Activated T-cell treated with anti-CD3 and anti-CD28 coated beads for 48 hours (primary cell): ENCODE measurements around the gene AP1AR.
"Not testable (repeated sequence)": the region's sequence is repeated elsewhere in the genome, so short reads cannot be mapped to it uniquely, and the experiment has no call there.

Experiments
- DNase-seq: peaks from one replicate; pipeline ENCODE4 v3.0.0-alpha.2; 2020; ENCODE audit warnings: low read depth

AP1AR gene

DNA sequence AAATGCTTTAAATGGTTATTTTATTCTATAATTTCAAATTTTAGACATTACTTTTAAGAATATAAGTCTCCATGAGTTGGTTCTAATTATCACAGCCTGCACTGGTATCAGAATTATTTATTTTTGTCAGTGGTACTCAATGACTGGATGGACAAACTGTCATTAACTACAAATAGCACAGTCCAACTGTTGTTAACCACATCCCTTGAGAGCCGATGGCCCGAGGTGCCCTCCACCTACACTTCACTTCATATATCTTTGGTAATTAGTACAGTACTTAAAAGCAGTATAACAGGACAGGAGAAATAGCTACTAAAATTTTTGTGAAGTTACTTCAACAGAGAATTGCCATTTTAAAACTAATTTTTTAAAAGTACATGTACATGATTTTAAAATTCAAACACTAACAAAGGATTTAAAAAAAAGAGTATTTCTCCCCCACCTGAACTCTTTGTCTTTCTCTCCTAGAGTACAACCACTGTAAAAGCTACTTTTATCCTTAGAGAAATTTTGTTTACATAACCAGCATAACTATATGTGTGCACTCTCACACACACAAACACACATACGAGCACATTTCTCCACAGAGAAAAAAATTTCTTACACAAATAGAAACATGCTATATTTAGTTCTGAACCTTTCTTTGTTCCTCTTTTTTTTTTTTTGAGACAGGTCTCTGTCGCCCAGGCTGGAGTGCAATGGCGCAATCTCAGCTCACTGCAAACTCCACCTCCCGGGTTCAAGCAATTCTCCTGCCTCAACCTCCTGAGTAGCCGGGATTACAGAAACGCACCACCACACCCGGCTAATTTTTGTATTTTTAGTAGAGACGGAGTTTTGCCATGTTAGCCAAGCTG, 47.7 kb downstream of the AP1AR start:
- DNase-seq: no peak

GRCh38 chr4:112279882-112280315, 48.3 kb downstream of the AP1AR start:
- no peak for DNase-seq

- no peak for DNase-seq
These were observed 48.9 kb downstream of the AP1AR start for GRCh38 chr4:112280386-112281056.

DNA sequence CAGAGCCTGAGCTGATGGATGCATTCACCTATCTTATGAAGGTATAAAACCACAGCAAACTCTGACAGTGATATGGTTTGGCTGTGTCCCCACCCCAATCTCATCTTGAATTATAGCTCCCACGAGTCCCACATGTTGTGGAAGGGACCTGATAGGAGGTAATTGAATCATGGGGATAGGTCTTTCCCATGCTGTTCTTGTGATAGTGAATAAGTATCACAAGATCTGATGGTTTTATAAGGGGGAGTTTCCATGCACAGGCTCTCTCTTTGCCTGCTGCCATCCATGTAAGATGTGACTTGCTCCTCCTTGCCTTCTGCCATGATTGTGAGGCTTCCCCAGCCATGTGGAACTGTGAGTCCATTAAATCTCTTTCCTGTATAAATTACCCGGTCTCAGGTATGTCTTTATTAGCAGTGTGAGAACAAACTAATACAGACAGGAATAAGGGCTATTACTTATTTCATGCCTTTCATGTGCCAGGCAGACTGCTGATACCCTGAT, 50.4 kb downstream of the AP1AR start:
- not testable (repeated sequence) for DNase-seq

GRCh38 chr4:112282860-112283667, 51.5 kb downstream of the AP1AR start:
- DNase-seq: no peak

DNA sequence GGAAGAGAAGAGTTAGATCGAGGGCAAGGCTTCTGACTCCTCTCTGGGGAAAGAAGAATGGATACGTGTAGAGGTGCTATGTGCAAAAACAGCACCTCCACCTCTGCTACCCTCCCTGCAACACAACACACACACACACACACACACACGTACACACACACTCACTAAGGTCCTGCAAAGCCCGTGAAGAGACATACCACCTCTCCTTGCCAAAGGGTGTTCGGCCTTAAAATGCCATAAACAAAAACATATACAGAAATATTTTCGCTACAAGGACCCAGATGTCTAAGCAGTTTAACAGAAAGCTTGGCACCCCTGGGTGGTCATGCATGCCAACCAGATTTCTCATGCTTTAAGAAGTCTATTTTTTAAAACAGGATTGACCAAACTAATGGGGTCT, 52.6 kb downstream of the AP1AR start:
- no peak for DNase-seq

DNA sequence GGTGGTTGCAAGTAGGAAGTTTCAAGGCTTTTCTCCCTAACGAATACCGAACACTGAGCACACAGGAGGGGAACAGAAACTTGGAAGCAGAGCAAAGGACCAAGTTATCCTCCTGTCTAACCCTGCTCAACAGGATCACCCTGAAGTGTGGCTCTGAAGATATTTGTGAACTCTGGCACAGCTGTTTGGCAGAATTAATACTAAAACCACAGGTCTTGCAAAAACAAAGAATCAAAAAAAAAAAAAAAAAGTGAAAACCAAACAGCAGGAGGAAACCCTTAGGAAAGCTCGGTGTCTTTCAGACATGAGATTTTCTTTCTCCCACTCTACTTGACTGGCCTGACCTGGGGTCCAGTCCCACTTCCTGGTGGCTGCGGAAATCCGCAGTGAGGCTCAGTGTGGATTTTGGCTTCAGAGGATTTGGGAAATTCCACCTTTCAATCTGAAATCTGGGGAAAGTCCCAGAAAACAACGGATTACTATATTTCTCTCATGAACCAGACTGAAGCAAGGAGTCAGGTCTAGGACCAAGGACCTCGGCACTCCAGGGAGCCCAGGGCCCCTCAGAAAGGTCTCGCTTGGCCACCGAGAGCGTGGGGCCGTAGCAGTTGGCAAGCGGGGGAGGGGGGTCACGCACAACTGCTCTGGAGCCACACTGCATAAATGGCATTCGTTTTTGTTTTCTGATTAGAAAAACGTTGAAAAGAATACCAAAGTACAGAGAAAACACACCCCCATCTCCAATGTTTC, 53.2 kb downstream of the AP1AR start:
- DNase-seq: no peak

GRCh38 chr4:112287258-112287989, 55.8 kb downstream of the AP1AR start:
- no peak for DNase-seq

- no peak for DNase-seq
These were observed 56.9 kb downstream of the AP1AR start for GRCh38 chr4:112288455-112288854.

DNA sequence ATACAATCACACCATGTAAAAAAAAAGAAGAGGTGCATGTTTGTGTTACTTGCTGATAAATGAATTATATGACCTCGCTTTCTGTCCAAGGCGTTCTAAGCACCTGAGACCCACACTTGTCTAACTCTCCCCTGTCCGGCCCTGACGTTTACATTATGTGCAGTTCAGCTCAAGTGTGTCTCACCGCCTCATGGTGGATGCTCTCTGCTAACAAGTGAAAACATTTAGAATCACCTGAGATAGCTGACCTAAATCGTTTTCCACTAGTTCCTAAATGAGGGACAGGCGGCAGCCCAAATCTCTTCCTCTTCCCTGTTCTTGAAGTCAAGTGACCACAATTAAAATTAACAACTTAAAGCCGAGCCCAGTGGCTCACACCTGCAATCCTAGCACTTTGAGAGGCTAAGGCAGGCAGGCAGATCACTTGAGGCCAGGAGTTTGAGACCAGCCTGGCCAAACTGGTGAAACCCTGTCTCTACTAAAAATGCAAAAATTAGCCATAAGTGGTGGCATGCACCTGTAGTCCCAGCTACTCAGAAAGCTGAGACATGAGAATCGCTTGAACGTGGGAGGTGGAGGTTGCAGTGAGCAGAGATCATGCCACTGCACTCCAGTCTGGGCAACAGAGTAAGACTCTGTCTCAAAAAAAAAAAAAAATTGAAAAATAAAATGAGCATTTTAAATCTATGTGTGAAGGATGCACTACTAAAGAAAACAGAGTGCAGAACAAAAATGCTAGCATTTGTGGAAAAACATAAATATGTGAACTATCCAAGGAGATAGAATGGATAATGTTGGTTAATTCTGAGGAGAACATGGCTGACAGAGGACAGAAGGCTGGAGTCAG, 58.0 kb downstream of the AP1AR start:
- no peak for DNase-seq

- DNase-seq: no peak
These were observed 58.8 kb downstream of the AP1AR start for GRCh38 chr4:112290341-112290740.

DNA sequence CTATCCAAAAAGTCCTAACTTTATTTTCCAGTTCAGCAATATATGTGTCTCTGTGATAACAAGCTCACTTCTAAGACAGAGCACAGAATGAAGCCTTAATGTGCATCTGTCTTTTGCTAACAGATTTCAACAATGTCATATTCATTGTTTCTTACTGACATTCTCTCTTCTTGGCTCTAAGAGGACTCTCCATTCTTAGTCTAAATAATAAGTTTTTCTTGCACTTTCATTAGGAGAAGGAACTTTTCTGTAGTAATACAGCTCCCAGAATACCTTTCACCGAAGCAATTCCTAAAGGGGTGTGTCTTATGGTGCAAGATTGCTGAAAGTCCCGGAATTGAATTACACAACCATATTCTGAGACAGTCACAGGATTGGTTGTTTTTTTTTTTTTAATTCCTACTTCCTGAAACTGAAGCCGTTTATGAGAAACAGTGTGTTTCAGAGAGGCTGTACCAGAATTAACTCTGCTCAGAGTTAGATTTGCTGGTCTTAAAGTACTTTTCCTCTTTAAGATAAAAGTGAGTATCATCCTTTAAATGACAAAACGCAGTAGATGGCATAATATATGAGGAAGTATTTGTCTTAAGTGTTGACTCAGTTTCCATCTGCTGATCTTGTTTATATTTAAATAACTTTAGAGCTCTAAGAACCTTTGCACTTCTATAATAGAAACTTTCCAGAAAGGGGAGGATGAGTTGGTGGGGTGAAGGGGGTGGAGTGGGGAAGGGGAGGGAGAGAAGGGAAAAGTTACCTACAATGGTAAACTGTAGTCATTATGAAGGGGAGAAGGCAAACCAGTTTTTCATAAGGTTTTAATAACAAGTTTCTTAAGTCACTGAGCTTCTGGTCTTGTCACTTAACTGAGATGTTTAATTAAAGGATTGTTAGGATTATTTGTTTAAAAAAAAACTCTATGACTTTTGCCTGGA, 65.6 kb downstream of the AP1AR start, which contains the start of gene ALPK1:
ALPK1 (plus strand) TSS at position 421 of the 932 bp plus-strand sequence.
- DNase-seq: no peak

DNA sequence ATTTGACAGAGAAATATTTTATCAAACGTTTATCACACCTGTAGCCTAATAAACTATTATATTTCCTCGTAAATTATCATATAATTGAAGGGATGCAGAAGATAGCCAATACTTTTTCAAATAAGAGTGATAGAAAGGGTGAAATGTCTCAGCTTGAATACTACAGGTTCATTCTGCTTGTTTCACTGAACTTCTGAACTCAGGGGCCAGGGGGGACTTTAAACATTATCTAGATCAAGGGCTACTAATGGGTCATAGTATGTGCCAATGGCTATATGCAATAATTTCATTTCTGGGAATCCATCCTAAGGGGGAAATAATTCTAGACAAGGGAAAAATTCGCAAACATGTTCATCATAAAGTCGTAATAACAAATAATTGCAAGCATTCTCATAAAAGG, 68.1 kb downstream of the AP1AR start:
- DNase-seq: no peak

DNA sequence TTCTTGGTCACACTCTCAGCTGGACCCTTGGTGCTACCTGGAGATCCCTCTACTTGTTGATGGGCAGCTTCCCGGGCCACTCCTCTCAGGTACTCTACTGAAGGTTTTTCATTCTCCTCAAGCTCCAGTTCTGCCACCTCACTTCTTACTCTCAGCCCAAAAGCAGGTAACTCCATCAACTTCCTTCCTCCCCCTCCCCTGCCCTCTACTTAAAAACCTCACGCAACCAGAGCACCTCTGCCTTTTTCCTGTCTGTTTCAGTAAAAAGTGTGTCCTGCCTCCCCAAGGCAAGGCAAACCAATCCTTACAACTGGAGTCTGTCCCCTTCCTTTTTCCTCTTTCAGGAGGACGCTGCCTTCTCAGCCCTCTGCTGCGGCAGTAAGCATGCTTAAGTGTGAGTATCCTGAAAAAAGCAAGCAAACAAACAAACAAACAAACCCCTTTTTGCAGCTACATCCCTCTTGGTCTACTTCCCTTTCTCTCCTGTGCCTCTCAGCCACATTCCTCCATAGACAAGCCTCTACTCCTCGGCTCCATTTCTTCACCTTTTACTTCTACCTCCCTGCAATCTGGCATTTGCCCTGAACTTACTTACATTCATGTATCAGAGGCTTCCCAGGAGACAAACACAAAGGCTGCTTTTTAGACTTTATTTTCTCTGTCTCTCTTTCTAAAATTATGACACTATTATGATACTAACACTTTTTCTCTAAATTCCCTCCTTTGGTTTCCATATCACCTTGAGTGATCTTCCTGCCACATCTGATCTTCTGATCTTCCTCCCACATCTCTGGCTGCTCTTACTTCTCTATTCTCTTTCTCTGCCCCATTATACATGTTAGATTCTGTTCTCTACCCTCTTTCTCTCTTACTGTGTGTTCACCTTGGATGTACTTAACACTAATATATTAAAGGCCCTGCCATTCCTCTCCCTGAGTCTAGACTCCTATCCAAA, 71.0 kb downstream of the AP1AR start:
- no peak for DNase-seq

- DNase-seq: not testable (repeated sequence)
These were observed 73.9 kb downstream of the AP1AR start for GRCh38 chr4:112305477-112305876.

GRCh38 chr4:112309263-112309791, 77.7 kb downstream of the AP1AR start:
- DNase-seq: not testable (repeated sequence)

GRCh38 chr4:112311516-112311915, 79.9 kb downstream of the AP1AR start:
- no peak for DNase-seq
